Osteocyte (in vitro differentiated cells): ENCODE data around the gene RFX2. TPM values are rescaled to one million over a fixed set of nuclear protein-coding genes. Genes with fewer than 3 reads are reported as not detected.

Experiments
- DNase-seq: peaks from one replicate; pipeline ENCODE4 v3.0.0; 2021; ENCODE audit warnings: mixed read lengths; ENCODE audit not compliant: unreplicated experiment; ENCODE audit errors: extremely low spot score
- H3K27ac Mint-ChIP-seq: one replicate; pipeline ENCODE4 v1.8.0; 2021; ENCODE audit warnings: mild to moderate bottlenecking, mixed read lengths; ENCODE audit not compliant: unreplicated experiment
- H3K27me3 Mint-ChIP-seq: one replicate; pipeline ENCODE4 v1.8.0; 2021; ENCODE audit warnings: mixed read lengths; ENCODE audit not compliant: unreplicated experiment
- H3K36me3 Mint-ChIP-seq: one replicate; pipeline ENCODE4 v1.8.0; 2021; ENCODE audit warnings: mixed read lengths; ENCODE audit not compliant: unreplicated experiment
- H3K4me1 Mint-ChIP-seq: one replicate; pipeline ENCODE4 v1.8.0; 2021; ENCODE audit warnings: mixed read lengths; ENCODE audit not compliant: unreplicated experiment
- H3K4me3 Mint-ChIP-seq: one replicate; pipeline ENCODE4 v1.8.0; 2021; ENCODE audit warnings: mild to moderate bottlenecking, moderate library complexity, mixed read lengths; ENCODE audit not compliant: unreplicated experiment
- H3K9me3 Mint-ChIP-seq: one replicate; pipeline ENCODE4 v1.8.0; 2021; ENCODE audit warnings: mixed read lengths; ENCODE audit not compliant: unreplicated experiment
- CTCF ChIP-seq: fragments of 200-600 bp; sonication (generic); IDR thresholded peaks from 2 replicates; pipeline ENCODE4 v1.5.0; 2021; ENCODE audit warnings: antibody characterized with exemption, mild to moderate bottlenecking, moderate library complexity
- total RNA-seq: library from RNA; stranded (reverse); gene quantifications from 2 replicates; pipeline ENCODE4 v1.2.1, GENCODE V29; 2021

Gene RFX2
- total RNA-seq, 1 donor from 2014 or later: 5.3 TPM

- H3K27ac Mint-ChIP-seq: no peak overlapping the region
- no peaks in the 10 kb centered on the region for H3K36me3 Mint-ChIP-seq
- H3K4me3 Mint-ChIP-seq: no peak overlapping the region
- peak; percentile 82 for DNase-seq
- no peaks in the 10 kb centered on the region for H3K27me3 Mint-ChIP-seq
- TF ChIP-seq CTCF: no peak
- no peaks in the 10 kb centered on the region for H3K4me1 Mint-ChIP-seq
- H3K9me3 Mint-ChIP-seq: no peaks in the 10 kb centered on the region
Observed at GRCh38 chr19:6039566-6040225, 70.6 kb downstream of the RFX2 start.

GRCh38 chr19:6038634-6039405 is 71.5 kb downstream of the RFX2 start:
- no peaks in the 10 kb centered on the region for H3K4me1 Mint-ChIP-seq
- no peak overlapping the region for H3K27ac Mint-ChIP-seq
- no peaks in the 10 kb centered on the region for H3K36me3 Mint-ChIP-seq
- H3K27me3 Mint-ChIP-seq: no peaks in the 10 kb centered on the region
- no peak for TF ChIP-seq CTCF
- no peak overlapping the region for H3K4me3 Mint-ChIP-seq
- H3K9me3 Mint-ChIP-seq: no peaks in the 10 kb centered on the region
- DNase-seq: peak; percentile 4

GRCh38 chr19:6035026-6035425 is 75.3 kb downstream of the RFX2 start:
- H3K4me3 Mint-ChIP-seq: no peak overlapping the region
- peaks cover 2% of the 10 kb centered on the region for H3K9me3 Mint-ChIP-seq
- no peaks in the 10 kb centered on the region for H3K36me3 Mint-ChIP-seq
- no peaks in the 10 kb centered on the region for H3K27me3 Mint-ChIP-seq
- H3K27ac Mint-ChIP-seq: no peak overlapping the region
- H3K4me1 Mint-ChIP-seq: no peaks in the 10 kb centered on the region
- no peak for TF ChIP-seq CTCF
- DNase-seq: peak; percentile 54

GRCh38 chr19:6034512-6034911 is 75.8 kb downstream of the RFX2 start:
- Mint-ChIP-seq H3K4me1 (no peaks in the 10 kb centered on the region), H3K36me3 (peaks cover 3% of the 10 kb centered on the region), H3K27ac (no peak overlapping the region), H3K9me3 (peaks cover 7% of the 10 kb centered on the region), H3K4me3 (no peak overlapping the region), H3K27me3 (no peaks in the 10 kb centered on the region)
- no peak for TF ChIP-seq CTCF
- DNase-seq: peak; percentile 57

GRCh38 chr19:6033744-6034264 is 76.5 kb downstream of the RFX2 start:
- Mint-ChIP-seq H3K36me3 (peaks cover 3% of the 10 kb centered on the region), H3K27ac (no peak overlapping the region), H3K4me3 (no peak overlapping the region), H3K27me3 (no peaks in the 10 kb centered on the region), H3K4me1 (no peaks in the 10 kb centered on the region), H3K9me3 (peaks cover 7% of the 10 kb centered on the region)
- DNase-seq: peak; percentile 19
- no peak for TF ChIP-seq CTCF
